ENCODE results near the gene CDCA7L. TPM values are rescaled to one million over a fixed set of nuclear protein-coding genes. Genes with fewer than 3 reads are reported as not detected.

Gene CDCA7L
- total RNA-seq, 1 donor from 2014 or later: 28.2 TPM

GRCh38 chr7:21959387-21959776 lies 13.7 kb upstream of the CDCA7L start:
- no peak for TF ChIP-seq CTCF (conservative IDR thresholded peaks at IDR 0.05; ENCODE audit: low read depth, low read length)
- no peak for DNase-seq (ENCODE audit: low read depth)
- no peak overlapping the region for H3K4me3 ChIP-seq (ENCODE audit: low read depth, low read length)

- no peak for TF ChIP-seq CTCF (conservative IDR thresholded peaks at IDR 0.05; ENCODE audit: low read depth, low read length)
- H3K4me3 ChIP-seq (ENCODE audit: low read depth, low read length): no peak overlapping the region
- no peak for DNase-seq (ENCODE audit: low read depth)
Observed at GRCh38 chr7:21953781-21954180, 8.1 kb upstream of the CDCA7L start.

GRCh38 chr7:21948887-21949540 lies 3.3 kb upstream of the CDCA7L start:
- TF ChIP-seq CTCF (conservative IDR thresholded peaks at IDR 0.05; ENCODE audit: low read depth, low read length): no peak
- H3K4me3 ChIP-seq (ENCODE audit: low read depth, low read length): no peak overlapping the region
- no peak for DNase-seq (ENCODE audit: low read depth)

- no peak for TF ChIP-seq CTCF (conservative IDR thresholded peaks at IDR 0.05; ENCODE audit: low read depth, low read length)
- no peak for DNase-seq (ENCODE audit: low read depth)
- no peak overlapping the region for H3K4me3 ChIP-seq (ENCODE audit: low read depth, low read length)
Observed at GRCh38 chr7:21948364-21948763, 2.7 kb upstream of the CDCA7L start.

GRCh38 chr7:21947946-21948345 lies 2.2 kb upstream of the CDCA7L start:
- H3K4me3 ChIP-seq (ENCODE audit: low read depth, low read length): no peak overlapping the region
- no peak for TF ChIP-seq CTCF (conservative IDR thresholded peaks at IDR 0.05; ENCODE audit: low read depth, low read length)
- no peak for DNase-seq (ENCODE audit: low read depth)

- no peak for TF ChIP-seq CTCF (conservative IDR thresholded peaks at IDR 0.05; ENCODE audit: low read depth, low read length)
- no peak for DNase-seq (ENCODE audit: low read depth)
Observed at GRCh38 chr7:21947056-21947455, 1.4 kb upstream of the CDCA7L start.

GRCh38 chr7:21946222-21946709 lies 567 bp upstream of the CDCA7L start:
- no peak for TF ChIP-seq CTCF (conservative IDR thresholded peaks at IDR 0.05; ENCODE audit: low read depth, low read length)
- H3K4me3 ChIP-seq (ENCODE audit: low read depth, low read length): peak overlapping the region; percentile 58
- no peak for DNase-seq (ENCODE audit: low read depth)

More at GRCh38 chr7:21947056-21947455, 1.4 kb upstream of the CDCA7L start:
- no peak overlapping the region for H3K4me3 ChIP-seq (ENCODE audit: low read depth, low read length)
